ACC112 (cell line): ENCODE data around the gene MAP3K5.

Source experiments
- H2AFZ ChIP-seq: fragments of 200-600 bp; sonication (generic); one replicate; pipeline ENCODE4 v1.6.0; 2017; ENCODE audit warnings: antibody characterized with exemption, low read length; ENCODE audit not compliant: unreplicated experiment
- H3K27ac ChIP-seq: fragments of 200-600 bp; sonication (generic); 2 replicates; pipeline ENCODE4 v1.5.1; 2014; ENCODE audit warnings: low read depth, mild to moderate bottlenecking, antibody characterized with exemption, low read length, moderate library complexity
- H3K27me3 ChIP-seq: fragments of 200-600 bp; sonication (generic); 2 replicates; pipeline ENCODE4 v1.6.1; 2014; ENCODE audit warnings: mild to moderate bottlenecking, antibody characterized with exemption, low read length, moderate library complexity, mixed read lengths; ENCODE audit not compliant: insufficient read depth
- H3K36me3 ChIP-seq: fragments of 200-600 bp; sonication (generic); 2 replicates; pipeline ENCODE4 v1.6.1; 2016; ENCODE audit warnings: mild to moderate bottlenecking, antibody characterized with exemption, low read length, moderate library complexity, mixed read lengths; ENCODE audit not compliant: insufficient read depth
- H3K4me1 ChIP-seq: fragments of 200-600 bp; sonication (generic); one replicate; pipeline ENCODE4 v1.6.1; 2016; ENCODE audit warnings: low read length, mixed read lengths; ENCODE audit not compliant: insufficient read depth, unreplicated experiment, control insufficient read depth
- H3K4me3 ChIP-seq: fragments of 200-600 bp; sonication (generic); 2 replicates; pipeline ENCODE4 v1.5.1; 2014; ENCODE audit warnings: mild to moderate bottlenecking, low read depth, low read length
- H3K79me2 ChIP-seq: fragments of 200-600 bp; sonication (generic); one replicate; pipeline ENCODE4 v1.6.0; 2016; ENCODE audit warnings: low read length; ENCODE audit not compliant: control insufficient read depth, unreplicated experiment, insufficient read depth

MAP3K5 gene

DNA sequence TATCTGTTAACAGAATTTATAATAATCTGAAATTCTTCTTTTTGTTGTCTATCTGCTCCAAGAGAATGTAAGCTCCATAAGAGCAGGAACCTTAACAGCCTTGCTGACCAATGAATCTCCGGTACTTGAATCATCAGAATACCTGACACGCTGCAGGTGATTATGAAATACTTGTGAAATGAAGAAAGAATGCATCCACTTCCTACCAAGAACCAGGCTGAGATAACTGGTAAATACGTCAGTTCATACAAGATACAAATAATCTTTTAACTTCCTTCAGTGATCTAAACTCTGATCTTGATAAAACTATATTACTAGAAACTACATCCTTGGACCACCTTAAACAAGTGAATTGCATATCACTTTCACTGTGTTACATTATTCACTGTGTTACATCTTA, 116.2 kb downstream of the MAP3K5 start:
- Histone ChIP-seq H3K4me1 (no peaks in the 10 kb centered on the region), H3K36me3 (no peaks in the 10 kb centered on the region), H3K79me2 (no peaks in the 10 kb centered on the region), H3K27me3 (no peaks in the 10 kb centered on the region), H3K27ac (no peak overlapping the region), H2AFZ (no peak overlapping the region), H3K4me3 (no peak overlapping the region)

DNA sequence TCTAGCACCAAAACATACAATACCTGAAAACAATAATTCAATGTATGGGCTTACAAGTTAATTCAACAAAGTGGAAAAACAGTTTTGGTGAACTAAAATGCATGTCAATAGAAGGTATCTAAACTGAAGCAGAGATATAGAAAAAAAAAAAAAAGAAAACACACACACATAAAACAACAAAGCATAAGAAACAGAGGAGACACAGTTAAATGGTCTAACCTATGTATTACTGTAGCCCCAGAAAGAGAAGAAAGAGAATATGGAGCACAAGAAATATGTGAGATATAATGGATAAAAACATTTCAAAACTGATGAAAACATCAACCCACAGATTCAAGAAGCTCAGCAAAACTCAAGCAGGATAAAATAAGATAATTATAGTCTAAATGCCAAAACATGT, 118.7 kb downstream of the MAP3K5 start:
- no peaks in the 10 kb centered on the region for H3K79me2 ChIP-seq
- H3K27ac ChIP-seq = no peak overlapping the region
- H3K4me3 ChIP-seq = no peak overlapping the region
- H2AFZ ChIP-seq = no peak overlapping the region
- peaks cover 9% of the 10 kb centered on the region for H3K4me1 ChIP-seq
- H3K36me3 ChIP-seq = no peaks in the 10 kb centered on the region
- H3K27me3 ChIP-seq = no peaks in the 10 kb centered on the region

DNA sequence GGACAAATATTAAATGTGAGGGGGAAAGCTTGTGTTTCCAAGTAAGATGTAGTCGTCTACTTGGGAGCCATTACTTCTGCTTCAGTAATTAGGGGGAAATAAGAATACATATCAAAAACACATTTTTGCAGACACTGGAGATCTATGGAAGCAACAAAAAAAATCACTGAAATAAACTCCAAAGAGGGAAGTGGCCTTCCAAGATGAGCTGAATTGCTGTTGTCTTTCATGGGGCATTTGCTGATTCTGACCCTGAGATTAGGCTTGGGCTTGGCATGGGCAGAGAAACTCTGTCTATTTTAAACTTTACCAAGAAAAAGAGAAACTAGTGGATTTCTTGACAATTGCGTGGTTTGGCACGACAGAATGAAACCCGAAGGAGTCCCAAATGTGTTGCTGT, 120.1 kb downstream of the MAP3K5 start:
- Histone ChIP-seq H3K27me3 (no peaks in the 10 kb centered on the region), H3K79me2 (no peaks in the 10 kb centered on the region), H3K36me3 (no peaks in the 10 kb centered on the region), H2AFZ (no peak overlapping the region), H3K4me3 (no peak overlapping the region), H3K27ac (no peak overlapping the region), H3K4me1 (peaks cover 9% of the 10 kb centered on the region)

DNA sequence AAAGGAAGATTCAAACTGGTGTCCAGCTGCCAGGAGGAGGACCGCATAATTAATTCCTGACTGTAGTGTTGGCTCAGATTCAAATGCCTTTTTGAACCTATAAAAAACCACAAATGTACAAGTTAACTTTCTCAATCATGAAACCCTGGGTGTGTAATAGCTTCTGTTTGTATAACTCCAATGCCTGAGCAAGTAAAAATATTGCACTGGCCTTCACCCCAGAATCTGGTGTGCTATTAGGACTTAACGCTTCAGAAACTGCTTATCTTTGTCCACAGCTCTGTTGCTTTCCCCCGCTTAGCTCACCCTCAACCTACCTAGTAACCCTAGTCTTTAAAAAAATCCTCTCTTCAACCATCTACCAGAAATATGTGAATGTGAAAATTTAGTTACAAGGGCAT, 123.0 kb downstream of the MAP3K5 start:
- H3K27ac ChIP-seq = no peak overlapping the region
- H3K27me3 ChIP-seq = no peaks in the 10 kb centered on the region
- no peak overlapping the region for H2AFZ ChIP-seq
- no peak overlapping the region for H3K4me3 ChIP-seq
- no peaks in the 10 kb centered on the region for H3K79me2 ChIP-seq
- peaks cover 9% of the 10 kb centered on the region for H3K4me1 ChIP-seq
- no peaks in the 10 kb centered on the region for H3K36me3 ChIP-seq

DNA sequence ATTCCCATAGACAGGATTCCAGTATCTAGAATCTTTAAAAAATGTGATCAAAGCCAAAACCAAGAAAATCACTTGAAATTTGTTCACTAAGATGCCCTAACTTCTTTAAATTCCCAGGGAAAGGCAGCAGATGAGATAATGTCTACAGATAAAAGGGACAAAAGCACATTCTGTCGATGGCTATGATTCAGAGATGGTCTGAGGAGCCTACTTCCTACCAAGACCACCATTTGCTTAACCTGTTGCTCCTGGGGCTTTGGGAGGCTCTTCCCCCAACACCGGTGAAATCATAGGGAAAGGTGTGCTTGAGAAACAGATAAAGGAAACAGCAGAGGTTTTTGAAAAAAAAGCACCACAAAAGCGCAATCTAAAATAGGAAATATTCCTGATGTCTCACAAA, 123.7 kb downstream of the MAP3K5 start:
- Histone ChIP-seq H3K79me2 (no peaks in the 10 kb centered on the region), H3K4me1 (peaks cover 9% of the 10 kb centered on the region), H3K27ac (no peak overlapping the region), H3K4me3 (no peak overlapping the region), H3K36me3 (no peaks in the 10 kb centered on the region), H3K27me3 (no peaks in the 10 kb centered on the region), H2AFZ (no peak overlapping the region)

DNA sequence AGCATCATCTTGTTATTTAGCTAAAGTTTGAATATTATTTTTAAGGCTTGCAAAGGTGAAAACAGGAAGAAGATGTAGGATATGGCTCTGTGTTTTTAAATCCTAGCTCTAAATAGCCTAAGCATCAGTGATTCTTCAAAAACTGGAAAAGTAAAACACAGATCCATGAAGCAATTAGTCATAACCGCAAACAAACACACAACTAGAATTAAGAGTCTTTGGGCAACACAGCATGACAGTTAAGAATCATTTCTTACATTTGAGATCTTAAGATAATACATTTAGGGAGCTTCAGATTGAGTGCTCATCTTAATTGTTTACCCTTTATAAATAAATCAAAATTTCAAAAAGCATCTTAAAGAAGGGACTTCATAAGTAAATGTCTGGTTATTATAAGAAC, 126.2 kb downstream of the MAP3K5 start:
- Histone ChIP-seq H2AFZ (no peak overlapping the region), H3K36me3 (no peaks in the 10 kb centered on the region), H3K4me1 (peaks cover 9% of the 10 kb centered on the region), H3K4me3 (no peak overlapping the region), H3K27ac (no peak overlapping the region), H3K79me2 (no peaks in the 10 kb centered on the region), H3K27me3 (no peaks in the 10 kb centered on the region)

DNA sequence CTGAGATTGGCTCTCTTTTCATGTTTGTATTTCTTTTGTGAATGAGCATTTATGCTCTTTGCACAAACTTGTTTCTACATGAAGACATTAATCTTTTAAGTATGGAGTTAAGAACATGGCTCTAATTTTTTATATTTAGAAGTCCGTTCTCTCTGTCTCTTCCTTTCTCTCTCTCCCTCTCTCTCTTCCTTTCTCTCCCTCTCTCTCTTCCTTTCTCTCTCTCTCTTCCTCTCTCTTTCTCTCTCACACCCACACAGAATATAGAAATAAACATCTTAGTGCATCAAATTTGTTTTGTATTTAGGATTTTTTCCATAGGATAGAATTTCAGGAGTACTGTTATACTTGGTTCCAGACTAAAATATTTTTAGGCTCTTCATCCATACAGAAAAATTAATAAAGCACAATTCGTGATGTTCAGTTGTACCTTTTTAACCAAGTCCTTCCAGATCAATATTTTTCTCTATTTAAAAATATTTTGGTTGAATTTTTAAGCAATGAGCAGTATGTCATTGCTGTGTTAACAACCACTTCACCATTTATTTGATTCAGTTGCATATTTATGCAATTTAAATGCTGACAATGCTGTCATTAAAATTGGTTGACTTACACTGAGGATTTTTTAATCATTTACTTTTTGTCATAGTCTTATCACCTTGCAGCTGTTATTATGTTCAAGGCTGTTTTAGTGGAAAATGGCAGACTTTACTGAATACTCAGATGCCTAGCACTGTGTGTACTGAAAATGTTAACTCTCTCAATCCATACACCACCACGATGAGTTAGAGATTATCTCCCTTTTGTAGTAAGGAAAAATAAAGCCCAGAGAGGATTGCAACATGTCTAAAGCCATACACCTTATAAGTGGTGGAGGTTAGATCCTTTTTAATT, 129.7 kb downstream of the MAP3K5 start:
- Histone ChIP-seq H3K36me3 (no peaks in the 10 kb centered on the region), H3K27ac (no peak overlapping the region), H3K4me3 (no peak overlapping the region), H2AFZ (no peak overlapping the region), H3K79me2 (no peaks in the 10 kb centered on the region), H3K4me1 (no peaks in the 10 kb centered on the region), H3K27me3 (no peaks in the 10 kb centered on the region)

DNA sequence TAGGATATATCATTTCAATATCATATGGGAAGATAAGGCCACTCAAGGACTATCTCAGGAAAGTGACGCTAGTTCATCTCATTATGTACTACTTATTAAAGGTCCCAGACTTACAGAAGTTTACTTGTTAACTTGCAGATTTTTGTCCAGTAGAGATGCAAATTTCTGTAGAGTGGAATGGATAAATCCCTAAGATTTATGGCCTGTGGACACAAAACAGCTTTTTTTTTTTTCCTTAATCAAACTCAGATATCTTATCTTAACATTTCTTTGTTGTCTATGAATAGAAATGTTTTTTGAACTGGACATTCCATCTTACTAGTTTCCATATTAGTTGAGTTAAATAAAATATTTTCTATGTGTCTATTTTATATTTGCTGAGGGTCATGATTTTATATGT, 131.6 kb downstream of the MAP3K5 start:
- H3K27ac ChIP-seq = no peak overlapping the region
- no peaks in the 10 kb centered on the region; the same call in 1 of the 2 replicates for H3K36me3 ChIP-seq
- H3K27me3 ChIP-seq = no peaks in the 10 kb centered on the region
- H3K79me2 ChIP-seq = no peaks in the 10 kb centered on the region
- H3K4me1 ChIP-seq = no peaks in the 10 kb centered on the region
- no peak overlapping the region for H3K4me3 ChIP-seq
- H2AFZ ChIP-seq = no peak overlapping the region

DNA sequence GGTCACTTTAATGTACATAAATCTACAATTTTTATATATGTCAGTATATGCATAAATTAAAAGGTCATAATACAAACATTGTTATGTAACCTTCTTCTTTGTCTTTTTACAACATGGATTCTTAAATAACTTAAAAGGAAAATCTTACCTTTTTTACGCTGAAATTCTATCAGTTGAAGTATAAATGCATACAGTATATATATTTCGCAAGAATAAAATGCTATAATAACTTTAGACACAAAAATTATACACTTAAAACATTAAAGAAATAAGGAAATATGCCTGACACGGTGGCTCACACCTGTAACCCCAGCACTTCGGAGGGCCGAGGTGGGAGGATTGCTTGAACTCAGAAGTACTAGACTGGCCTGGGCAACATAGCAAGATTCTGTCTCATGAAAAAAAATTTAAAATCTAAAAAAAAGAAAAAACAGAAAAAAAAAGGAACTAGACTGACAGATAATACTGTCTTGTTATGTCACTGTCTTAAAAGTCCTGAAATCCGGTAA, 132.2 kb downstream of the MAP3K5 start:
- H3K27ac ChIP-seq = no peak overlapping the region
- no peaks in the 10 kb centered on the region; the same call in 1 of the 2 replicates for H3K36me3 ChIP-seq
- no peaks in the 10 kb centered on the region for H3K27me3 ChIP-seq
- H3K4me1 ChIP-seq = no peaks in the 10 kb centered on the region
- H3K4me3 ChIP-seq = no peak overlapping the region
- no peak overlapping the region for H2AFZ ChIP-seq
- H3K79me2 ChIP-seq = no peaks in the 10 kb centered on the region

DNA sequence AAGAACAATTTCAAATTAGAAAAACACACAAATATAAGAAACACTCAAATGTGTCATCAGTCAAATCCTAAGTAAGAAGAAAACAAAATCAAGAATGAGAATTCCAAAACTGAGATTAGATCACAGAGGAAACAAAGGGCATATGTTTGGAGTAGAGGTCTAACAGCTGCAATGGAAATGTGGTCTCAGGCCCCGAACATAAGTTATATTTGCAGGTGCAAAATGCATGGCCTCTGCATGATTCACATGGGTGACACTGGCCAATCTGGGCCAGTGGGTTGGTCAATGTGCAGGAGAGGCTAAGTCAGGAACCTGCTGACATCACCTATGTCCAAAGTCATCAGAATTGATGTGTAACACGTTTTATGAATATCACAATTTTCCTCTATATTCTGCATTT, 133.6 kb downstream of the MAP3K5 start:
- Histone ChIP-seq H3K27ac (no peak overlapping the region), H3K79me2 (no peaks in the 10 kb centered on the region), H3K4me3 (no peak overlapping the region), H3K4me1 (no peaks in the 10 kb centered on the region), H3K27me3 (no peaks in the 10 kb centered on the region), H3K36me3 (no peaks in the 10 kb centered on the region; the same call in 1 of the 2 replicates), H2AFZ (no peak overlapping the region)

DNA sequence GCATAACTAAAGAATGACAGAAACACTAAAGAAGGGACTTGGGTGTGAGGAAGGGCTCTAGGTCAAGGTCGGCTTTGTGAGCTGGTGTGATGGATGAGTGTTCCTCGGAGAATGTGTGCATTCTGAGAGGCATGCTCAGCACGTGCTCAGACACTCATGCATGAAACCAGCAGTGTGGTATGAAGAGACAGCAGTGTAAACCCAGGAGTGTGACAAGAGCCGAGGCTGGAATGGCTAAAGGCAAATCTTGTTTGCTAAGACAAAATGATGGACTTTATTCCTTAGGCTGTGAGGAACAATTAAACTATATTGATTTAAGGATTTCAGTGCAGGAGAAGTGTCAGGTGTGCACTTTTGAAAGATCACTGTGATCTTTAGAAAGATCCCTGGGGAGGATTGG, 134.6 kb downstream of the MAP3K5 start:
- Histone ChIP-seq H3K36me3 (no peaks in the 10 kb centered on the region; the same call in 1 of the 2 replicates), H3K79me2 (no peaks in the 10 kb centered on the region), H3K4me3 (no peak overlapping the region), H2AFZ (no peak overlapping the region), H3K27ac (no peak overlapping the region), H3K27me3 (no peaks in the 10 kb centered on the region), H3K4me1 (no peaks in the 10 kb centered on the region)
